H9 (cell line): ENCODE data around the gene IL9. TPM values are rescaled to one million over a fixed set of nuclear protein-coding genes. Genes with fewer than 3 reads are reported as not detected.

Source experiments
- DNase-seq: peaks from one replicate; pipeline ENCODE4 v3.0.0-alpha.2; 2017
- H2AFZ ChIP-seq: one replicate; pipeline ENCODE4 v1.6.1; 2013; ENCODE audit warnings: mild to moderate bottlenecking, low read length, control low read depth, moderate library complexity
- H2AK5ac ChIP-seq: 2 replicates; pipeline ENCODE4 v1.6.1; 2013; ENCODE audit warnings: low read length, control low read depth, mixed read lengths; ENCODE audit not compliant: insufficient read length
- H2BK120ac ChIP-seq: one replicate; pipeline ENCODE4 v1.6.1; 2013; ENCODE audit warnings: low read depth, mild to moderate bottlenecking, low read length, control low read depth, inconsistent platforms; ENCODE audit not compliant: poor library complexity, severe bottlenecking
- H2BK12ac ChIP-seq: 2 replicates; pipeline ENCODE4 v1.6.1; 2013; ENCODE audit warnings: low read length, control low read depth, mixed read lengths, low read depth; ENCODE audit not compliant: insufficient read length
- H2BK15ac ChIP-seq: 2 replicates; pipeline ENCODE4 v1.6.1; 2013; ENCODE audit warnings: low read depth, low read length, control low read depth
- H2BK20ac ChIP-seq: one replicate; pipeline ENCODE4 v1.6.1; 2013; ENCODE audit warnings: low read depth, mild to moderate bottlenecking, low read length, control low read depth, inconsistent platforms; ENCODE audit not compliant: poor library complexity, severe bottlenecking
- H2BK5ac ChIP-seq: 2 replicates; pipeline ENCODE4 v1.6.1; 2013; ENCODE audit warnings: low read length, control low read depth, mixed read lengths; ENCODE audit not compliant: insufficient read length
- H3K14ac ChIP-seq: 2 replicates; pipeline ENCODE4 v1.6.1; 2013; ENCODE audit warnings: low read length, control low read depth; ENCODE audit not compliant: insufficient read depth
- H3K18ac ChIP-seq: 2 replicates; pipeline ENCODE4 v1.6.1; 2013; ENCODE audit warnings: low read depth, mild to moderate bottlenecking, mixed read lengths, low read length, control low read depth; ENCODE audit not compliant: insufficient read length
- H3K23ac ChIP-seq: 2 replicates; pipeline ENCODE4 v1.6.1; 2013; ENCODE audit warnings: low read length, control low read depth, mixed read lengths, low read depth; ENCODE audit not compliant: insufficient read length
- H3K23me2 ChIP-seq: 2 replicates; pipeline ENCODE4 v1.6.1; 2013; ENCODE audit warnings: low read depth, mild to moderate bottlenecking, mixed read lengths, low read length, control low read depth; ENCODE audit not compliant: insufficient read length, poor library complexity, severe bottlenecking
- H3K27ac ChIP-seq: 2 replicates; pipeline ENCODE4 v1.5.1; 2013; ENCODE audit warnings: low read length, control low read depth, mixed read lengths, low read depth; ENCODE audit not compliant: insufficient read length
- H3K27me3 ChIP-seq: 2 replicates; pipeline ENCODE4 v1.6.1; 2013; ENCODE audit warnings: low read length, control low read depth, inconsistent platforms; ENCODE audit not compliant: insufficient read depth
- H3K4ac ChIP-seq: 2 replicates; pipeline ENCODE4 v1.6.1; 2013; ENCODE audit warnings: low read depth, mild to moderate bottlenecking, control low read depth, inconsistent platforms, low read length, moderate library complexity
- H3K4me1 ChIP-seq: 2 replicates; pipeline ENCODE4 v1.6.1; 2013; ENCODE audit warnings: low read length, control low read depth, inconsistent platforms; ENCODE audit not compliant: insufficient read depth
- H3K4me2 ChIP-seq: 2 replicates; pipeline ENCODE4 v1.6.1; 2013; ENCODE audit warnings: low read length, control low read depth, mixed read lengths; ENCODE audit not compliant: insufficient read length, insufficient read depth
- H3K56ac ChIP-seq: 2 replicates; pipeline ENCODE4 v1.6.1; 2013; ENCODE audit warnings: low read depth, mild to moderate bottlenecking, mixed read lengths, low read length, control low read depth; ENCODE audit not compliant: insufficient read length
- H3K79me1 ChIP-seq: 2 replicates; pipeline ENCODE4 v1.6.1; 2013; ENCODE audit warnings: low read depth, mild to moderate bottlenecking, moderate library complexity, low read length, control low read depth, inconsistent platforms; ENCODE audit not compliant: insufficient read depth, poor library complexity, severe bottlenecking
- H3K79me2 ChIP-seq: 2 replicates; pipeline ENCODE4 v1.6.1; 2013; ENCODE audit warnings: low read length, control low read depth, inconsistent platforms; ENCODE audit not compliant: insufficient read depth
- H3K9ac ChIP-seq: 2 replicates; pipeline ENCODE4 v1.6.1; 2013; ENCODE audit warnings: low read length, control low read depth, mixed read lengths; ENCODE audit not compliant: insufficient read length; ENCODE audit errors: extremely low read depth
- H3K9me3 ChIP-seq: one replicate; pipeline ENCODE4 v1.6.1; 2013; ENCODE audit warnings: low read depth, low read length, inconsistent platforms; ENCODE audit not compliant: control insufficient read depth
- H3T11ph ChIP-seq: one replicate; pipeline ENCODE4 v1.6.1; 2013; ENCODE audit warnings: mild to moderate bottlenecking, low read length, control low read depth, inconsistent platforms
- H4K20me1 ChIP-seq: one replicate; pipeline ENCODE4 v1.6.1; 2013; ENCODE audit not compliant: control insufficient read depth, insufficient read length, insufficient read depth
- H4K5ac ChIP-seq: 2 replicates; pipeline ENCODE4 v1.6.1; 2013; ENCODE audit warnings: low read depth, mild to moderate bottlenecking, mixed read lengths, low read length, control low read depth; ENCODE audit not compliant: insufficient read length
- H4K8ac ChIP-seq: replicated peaks from 2 replicates; pipeline ENCODE4 v1.6.1; 2013; ENCODE audit warnings: low read length, control low read depth, mixed read lengths, low read depth; ENCODE audit not compliant: insufficient read length
- H4K91ac ChIP-seq: 2 replicates; pipeline ENCODE4 v1.6.1; 2013; ENCODE audit warnings: low read depth, mild to moderate bottlenecking, moderate library complexity, mixed read lengths, low read length, control low read depth; ENCODE audit not compliant: insufficient read length
- H3K27ac Mint-ChIP-seq, 3 experiments: 2 replicates in 2 of 3; 3 replicates in 1 of 3; pipeline ENCODE4 v1.8.0; 2020 to 2021; ENCODE audit warnings: mixed read lengths in 3 of 3, mild to moderate bottlenecking in 1 of 3, moderate library complexity in 1 of 3
- H3K27me3 Mint-ChIP-seq: 2 replicates; pipeline ENCODE4 v1.8.0; 2021; ENCODE audit warnings: low read depth, mild to moderate bottlenecking, moderate library complexity, mixed read lengths
- H3K36me3 Mint-ChIP-seq, 3 experiments: 2 replicates in 2 of 3; 3 replicates in 1 of 3; pipeline ENCODE4 v1.8.0; 2020 to 2021; ENCODE audit warnings: low read depth in 3 of 3, mixed read lengths in 3 of 3; ENCODE audit not compliant: insufficient read depth in 1 of 3
- H3K4me1 Mint-ChIP-seq, 2 experiments: 2 replicates each; pipeline ENCODE4 v1.8.0; 2020; ENCODE audit warnings: mixed read lengths in 2 of 2
- H3K4me3 Mint-ChIP-seq, 2 experiments: 2 replicates in 1 of 2; 3 replicates in 1 of 2; pipeline ENCODE4 v1.8.0; 2020 to 2021; ENCODE audit warnings: mild to moderate bottlenecking in 2 of 2, mixed read lengths in 2 of 2, moderate library complexity in 1 of 2
- H3K9me3 Mint-ChIP-seq, 2 experiments: 2 replicates in 1 of 2; 3 replicates in 1 of 2; pipeline ENCODE4 v1.8.0; 2020; ENCODE audit warnings: mild to moderate bottlenecking in 2 of 2, mixed read lengths in 2 of 2, moderate library complexity in 1 of 2
- WGBS: extraction: QIAGEN DNeasy Blood & Tissue Kit; methylation state at CpG from one replicate; pipeline ENCODE4 v1.1.7; 2013; ENCODE audit warnings: missing lambda C conversion rate, low lambda C conversion rate, mixed read lengths; ENCODE audit not compliant: insufficient read length; ENCODE audit errors: extremely low coverage; 5-methylcytosine and 5-hydroxymethylcytosine counted together
- total RNA-seq: library from RNA; stranded (reverse); gene quantifications from 2 replicates; pipeline ENCODE4 v1.2.1, GENCODE V29; 2021
- TF ChIP-seq, protein P1 (sequence below): fragments of 200-600 bp; sonication (generic); conservative IDR thresholded peaks from 3 replicates; pipeline ENCODE4 v1.8.0; 2021; ENCODE audit warnings: antibody characterized with exemption, mild to moderate bottlenecking

Gene IL9
- total RNA-seq, 1 experiment from 2014 or later, result not detected

DNA sequence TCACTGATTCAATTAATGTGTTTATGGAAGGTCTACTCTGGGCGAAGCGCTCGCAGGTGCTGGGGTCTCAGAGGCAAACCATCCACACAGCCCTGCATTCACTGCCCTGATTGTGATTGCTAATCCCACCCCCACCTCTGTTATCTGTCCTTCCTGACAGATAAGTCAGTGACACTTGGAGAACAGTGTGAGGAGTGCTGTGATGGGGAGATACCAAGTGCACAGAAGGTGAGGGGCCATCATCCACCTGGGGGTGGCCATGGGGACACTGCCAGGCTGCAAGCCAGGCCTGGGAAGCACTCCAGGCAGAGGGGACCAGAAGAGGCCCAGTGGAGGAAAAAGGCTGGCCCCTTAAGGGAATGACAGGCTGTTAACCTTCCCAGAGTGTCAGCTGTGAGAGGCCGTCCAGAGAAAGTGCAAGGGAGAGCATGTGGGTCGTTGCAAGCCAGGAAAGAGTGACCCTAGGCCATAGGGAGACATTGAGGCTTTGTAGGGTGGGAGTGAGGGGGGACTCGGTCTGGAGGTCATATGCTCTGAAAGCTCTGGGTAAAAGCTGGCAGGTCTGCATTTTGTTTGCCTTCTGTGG, 18.0 kb downstream of the IL9 start:
- Mint-ChIP-seq H3K4me3 (no peak overlapping the region), H3K27me3 (peaks cover 13% of the 10 kb centered on the region), H3K9me3 (no peaks in the 10 kb centered on the region), H3K36me3 (no peaks in the 10 kb centered on the region), H3K27ac (no peak overlapping the region), H3K4me1 (peaks cover 13 to 18% of the 10 kb centered on the region in 2 experiments)
- no peak overlapping the region for H2AK5ac ChIP-seq
- H2BK5ac ChIP-seq, result no peak overlapping the region
- no peak overlapping the region for H3K9ac ChIP-seq
- no peak overlapping the region for H3K4ac ChIP-seq
- H4K5ac ChIP-seq, result no peak overlapping the region
- H4K20me1 ChIP-seq, result no peaks in the 10 kb centered on the region
- H3T11ph ChIP-seq, result no peak overlapping the region
- no peak overlapping the region for H3K18ac ChIP-seq
- no peak overlapping the region for H4K91ac ChIP-seq
- no peaks in the 10 kb centered on the region; the same call in 1 of the 2 replicates for H3K4me1 ChIP-seq
- no peaks in the 10 kb centered on the region for H3K23me2 ChIP-seq
- H3K9me3 ChIP-seq, result no peaks in the 10 kb centered on the region
- no peaks in the 10 kb centered on the region for H3K79me2 ChIP-seq
- no peak overlapping the region for H3K14ac ChIP-seq
- TF ChIP-seq, protein P1, sequence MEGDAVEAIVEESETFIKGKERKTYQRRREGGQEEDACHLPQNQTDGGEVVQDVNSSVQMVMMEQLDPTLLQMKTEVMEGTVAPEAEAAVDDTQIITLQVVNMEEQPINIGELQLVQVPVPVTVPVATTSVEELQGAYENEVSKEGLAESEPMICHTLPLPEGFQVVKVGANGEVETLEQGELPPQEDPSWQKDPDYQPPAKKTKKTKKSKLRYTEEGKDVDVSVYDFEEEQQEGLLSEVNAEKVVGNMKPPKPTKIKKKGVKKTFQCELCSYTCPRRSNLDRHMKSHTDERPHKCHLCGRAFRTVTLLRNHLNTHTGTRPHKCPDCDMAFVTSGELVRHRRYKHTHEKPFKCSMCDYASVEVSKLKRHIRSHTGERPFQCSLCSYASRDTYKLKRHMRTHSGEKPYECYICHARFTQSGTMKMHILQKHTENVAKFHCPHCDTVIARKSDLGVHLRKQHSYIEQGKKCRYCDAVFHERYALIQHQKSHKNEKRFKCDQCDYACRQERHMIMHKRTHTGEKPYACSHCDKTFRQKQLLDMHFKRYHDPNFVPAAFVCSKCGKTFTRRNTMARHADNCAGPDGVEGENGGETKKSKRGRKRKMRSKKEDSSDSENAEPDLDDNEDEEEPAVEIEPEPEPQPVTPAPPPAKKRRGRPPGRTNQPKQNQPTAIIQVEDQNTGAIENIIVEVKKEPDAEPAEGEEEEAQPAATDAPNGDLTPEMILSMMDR, result no peak
- no peak overlapping the region for H2BK15ac ChIP-seq
- no peak overlapping the region for H2BK12ac ChIP-seq
- H3K23ac ChIP-seq, result no peak overlapping the region
- no peak for DNase-seq
- no peak overlapping the region for H2BK120ac ChIP-seq
- H3K79me1 ChIP-seq, result no peaks in the 10 kb centered on the region
- no CpG with 5 or more reads among the region's 6 CpGs for WGBS
- no peak overlapping the region for H3K27ac ChIP-seq
- H4K8ac ChIP-seq, result no peak overlapping the region
- H3K27me3 ChIP-seq, result no peaks in the 10 kb centered on the region
- no peak overlapping the region for H3K4me2 ChIP-seq
- no peak overlapping the region for H2AFZ ChIP-seq
- H2BK20ac ChIP-seq, result no peak overlapping the region
- no peak overlapping the region for H3K56ac ChIP-seq
